Measurements from ENCODE around the gene PMS1. TPM values are rescaled to one million over a fixed set of nuclear protein-coding genes. Genes with fewer than 3 reads are reported as not detected.

PMS1 gene
- total RNA-seq, 6 donors from 2014 or later = 6.7 to 27.1 (median 20.0) TPM

- no peak for ATAC-seq (ENCODE audit: low FRiP score in 2 of 2)
These were observed 19.2 kb downstream of the PMS1 start for GRCh38 chr2:189803431-189803830.

GRCh38 chr2:189818249-189819038 is 34.2 kb downstream of the PMS1 start:
- no peaks in the 10 kb centered on the region for H3K9me3 ChIP-seq
- no peaks in the 10 kb centered on the region for H3K4me1 ChIP-seq
- TF ChIP-seq CTCF (IDR thresholded peaks at IDR 0.05) (no peak), EP300 (IDR thresholded peaks at IDR 0.05) (no peak), POLR2AphosphoS5 (IDR thresholded peaks at IDR 0.05) (no peak), POLR2A (IDR thresholded peaks at IDR 0.05) (no peak)
- no peak overlapping the region for H3K4me3 ChIP-seq
- ATAC-seq (ENCODE audit: low FRiP score in 2 of 2) (no peak), DNase-seq (no peak)
- no peaks in the 10 kb centered on the region for H3K27me3 ChIP-seq
- H3K27ac ChIP-seq = no peak overlapping the region
- peaks cover 0 to 21% (median 0%) of the 10 kb centered on the region in 4 donors for H3K36me3 ChIP-seq
- 86 to 89% methylated on average over 3 of the region's 3 CpGs for WGBS, 2 donors

More at GRCh38 chr2:189803431-189803830, 19.2 kb downstream of the PMS1 start:
- Histone ChIP-seq H3K36me3 (peaks cover 0 to 16% (median 1%) of the 10 kb centered on the region in 4 donors), H3K4me1 (peaks cover 0 to 5% (median 0%) of the 10 kb centered on the region in 4 donors), H3K4me3 (no peak overlapping the region), H3K9me3 (no peaks in the 10 kb centered on the region), H3K27ac (no peak overlapping the region), H3K27me3 (no peaks in the 10 kb centered on the region)
- DNase-seq = no peak
- 75 to 84% methylated on average over 3 of the region's 3 CpGs for WGBS, 2 donors
- TF ChIP-seq EP300 (IDR thresholded peaks at IDR 0.05) (no peak), POLR2A (IDR thresholded peaks at IDR 0.05) (no peak), POLR2AphosphoS5 (IDR thresholded peaks at IDR 0.05) (no peak), CTCF (IDR thresholded peaks at IDR 0.05) (no peak)

GRCh38 chr2:189819297-189819704 is 35.1 kb downstream of the PMS1 start:
- Histone ChIP-seq H3K4me1 (no peaks in the 10 kb centered on the region), H3K27me3 (no peaks in the 10 kb centered on the region), H3K9me3 (no peaks in the 10 kb centered on the region), H3K4me3 (no peak overlapping the region), H3K36me3 (peaks cover 0 to 21% (median 0%) of the 10 kb centered on the region in 4 donors), H3K27ac (no peak overlapping the region)
- no peak for DNase-seq
- no peak for TF ChIP-seq POLR2A (IDR thresholded peaks at IDR 0.05)
- TF ChIP-seq CTCF (IDR thresholded peaks at IDR 0.05) = no peak
- TF ChIP-seq POLR2AphosphoS5 (IDR thresholded peaks at IDR 0.05) = no peak
- no peak for TF ChIP-seq EP300 (IDR thresholded peaks at IDR 0.05)
- WGBS, 2 donors = 92 to 95% methylated on average over 1 of the region's 1 CpG
- ATAC-seq (ENCODE audit: low FRiP score in 2 of 2) = no peak

- H3K27ac ChIP-seq = no peak overlapping the region
- H3K36me3 ChIP-seq = peaks cover 0 to 17% (median 0%) of the 10 kb centered on the region in 4 donors
- H3K27me3 ChIP-seq = no peaks in the 10 kb centered on the region
- no peaks in the 10 kb centered on the region for H3K4me1 ChIP-seq
- ATAC-seq (ENCODE audit: low FRiP score in 2 of 2) (no peak), DNase-seq (peak in 1 of 2 donors; percentile 81)
- 92 to 96% methylated on average over 33 of the region's 33 CpGs for WGBS, 2 donors
- TF ChIP-seq EP300 (IDR thresholded peaks at IDR 0.05) = no peak
- no peak for TF ChIP-seq CTCF (IDR thresholded peaks at IDR 0.05)
- no peak for TF ChIP-seq POLR2AphosphoS5 (IDR thresholded peaks at IDR 0.05)
- no peak for TF ChIP-seq POLR2A (IDR thresholded peaks at IDR 0.05)
- no peaks in the 10 kb centered on the region for H3K9me3 ChIP-seq
- H3K4me3 ChIP-seq = no peak overlapping the region
These were observed 37.9 kb downstream of the PMS1 start for GRCh38 chr2:189821953-189822748.

All from upper lobe of left lung (tissue), 6 donors.